NCI-H524 treated with DMSO at 0.1 percent for 48 hours (cell line): ENCODE measurements around the gene FIS1.
A peak's percentile ranks its signal among the peaks of the same experiment; 100 is the strongest.
"Not testable (repeated sequence)": the region's sequence is repeated elsewhere in the genome, so short reads cannot be mapped to it uniquely, and the experiment has no call there.

Experiments
- DNase-seq: peaks from one replicate; lab custom pipeline; 2025; lab: John Stamatoyannopoulos, UW

FIS1 gene

GRCh38 chr7:101255796-101256195 is 10.9 kb upstream of the FIS1 start:
- DNase-seq = no peak

GRCh38 chr7:101253199-101253598 is 8.3 kb upstream of the FIS1 start:
- not testable (repeated sequence) for DNase-seq

- DNase-seq = peak; percentile 85
Observed at GRCh38 chr7:101251871-101252659, 7.2 kb upstream of the FIS1 start.

DNA sequence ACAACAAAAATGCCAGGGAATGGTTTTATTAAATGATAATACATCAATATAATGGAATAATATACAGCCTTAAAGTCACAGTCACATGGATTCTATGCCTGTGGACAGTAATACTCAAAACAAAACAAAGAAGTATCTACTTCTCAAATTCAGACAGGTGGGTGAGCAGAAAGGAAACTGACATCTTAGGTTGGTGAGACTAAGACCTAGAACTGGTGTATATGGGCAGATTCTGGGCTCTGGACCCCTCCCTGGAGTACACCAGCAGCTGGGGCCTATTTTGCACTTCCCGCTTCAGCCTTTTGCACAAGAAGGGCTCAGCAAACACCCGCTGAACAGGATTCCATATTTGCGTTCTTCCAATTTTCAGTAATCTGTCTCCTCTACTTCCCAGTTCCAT is 5.4 kb upstream of the FIS1 start:
- DNase-seq = no peak

DNA sequence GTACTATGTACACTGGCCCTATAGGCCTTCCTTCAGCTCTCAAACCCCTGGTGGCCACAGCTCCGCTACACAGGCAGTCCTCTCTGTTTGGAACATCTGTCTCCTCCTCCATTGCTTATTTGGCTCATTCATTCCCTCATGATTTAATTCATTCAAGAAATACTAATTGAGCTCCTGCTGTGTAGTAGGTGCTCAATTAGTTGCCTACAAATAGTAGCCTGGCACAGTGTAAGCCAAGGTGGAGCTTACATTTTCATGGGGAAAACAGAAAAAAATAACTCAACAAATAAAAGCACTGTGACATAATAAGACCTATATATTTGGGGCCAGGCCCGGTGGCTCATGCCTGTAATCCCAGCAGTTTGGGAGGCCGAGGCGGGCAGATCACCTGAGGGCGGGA is 3.4 kb upstream of the FIS1 start:
- no peak for DNase-seq

DNA sequence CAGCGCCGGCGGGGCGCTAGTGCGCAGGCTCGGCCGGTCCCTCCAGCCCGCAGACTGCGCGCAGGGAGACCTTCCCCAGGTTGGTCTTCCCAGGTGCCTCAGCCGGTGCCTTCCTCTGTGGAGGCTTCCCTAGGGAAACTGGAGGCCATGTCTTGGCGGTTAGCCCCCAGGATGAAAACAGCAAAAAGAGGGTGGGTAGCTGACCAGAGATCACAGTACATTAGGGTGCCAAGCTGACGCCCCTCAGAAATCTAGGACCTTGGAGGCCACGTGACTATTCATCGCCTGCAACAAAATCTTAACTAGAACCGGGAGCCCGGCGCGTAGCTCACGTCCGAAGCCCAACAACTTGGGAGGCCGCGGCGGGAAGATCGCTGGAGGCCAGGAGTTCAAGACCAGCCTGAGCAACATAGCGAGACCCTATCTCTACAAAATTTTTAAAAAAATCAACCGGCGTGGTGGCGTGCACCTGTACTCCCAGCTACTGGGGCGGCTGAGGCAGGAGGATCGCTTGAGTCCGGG is 327 bp upstream of the FIS1 start:
- no peak for DNase-seq

GRCh38 chr7:101243646-101244374 is 1.1 kb downstream of the FIS1 start:
- no peak for DNase-seq

DNA sequence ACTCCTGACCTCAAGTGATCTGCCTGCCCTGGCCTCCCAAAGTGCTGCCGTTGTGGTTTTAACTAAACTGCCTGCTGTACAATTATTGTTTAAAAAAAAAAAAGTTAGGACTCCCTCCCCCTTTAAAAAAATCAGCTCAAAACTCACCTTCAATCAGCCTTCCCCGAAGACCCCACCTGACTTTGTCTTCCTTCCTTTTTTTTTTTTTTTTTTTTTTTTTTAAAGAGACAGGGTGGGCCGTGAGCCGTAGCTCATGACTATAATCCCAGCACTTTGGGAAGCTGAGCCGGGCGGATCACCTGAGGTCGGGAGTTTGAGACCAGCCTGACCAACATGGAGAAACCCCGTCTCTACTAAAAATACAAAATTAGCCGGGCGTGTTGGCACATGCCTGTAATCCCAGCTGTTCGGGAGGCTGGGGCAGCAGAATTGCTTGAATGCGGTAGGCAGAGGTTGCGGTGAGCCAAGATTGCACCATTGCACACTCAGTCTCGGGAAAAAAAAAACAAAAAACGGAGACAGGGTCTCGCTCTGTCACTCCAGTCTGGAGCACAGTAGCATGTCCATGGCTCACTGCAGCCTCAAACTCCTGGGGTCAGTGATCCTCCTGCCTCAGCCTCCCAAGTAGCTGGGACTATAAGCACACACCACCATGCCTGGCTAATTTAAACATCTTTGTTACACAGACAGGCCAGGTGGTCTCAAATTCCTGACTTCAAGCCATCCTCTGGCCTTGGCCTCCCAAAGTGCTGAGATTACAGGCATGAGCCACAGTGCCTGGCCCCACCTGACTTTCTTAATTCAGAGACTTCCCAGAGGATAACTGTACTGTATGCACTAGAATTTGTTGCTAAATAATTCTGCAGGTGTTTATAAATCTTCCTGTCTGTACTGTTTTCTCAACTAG is 3.2 kb downstream of the FIS1 start:
- DNase-seq = no peak

DNA sequence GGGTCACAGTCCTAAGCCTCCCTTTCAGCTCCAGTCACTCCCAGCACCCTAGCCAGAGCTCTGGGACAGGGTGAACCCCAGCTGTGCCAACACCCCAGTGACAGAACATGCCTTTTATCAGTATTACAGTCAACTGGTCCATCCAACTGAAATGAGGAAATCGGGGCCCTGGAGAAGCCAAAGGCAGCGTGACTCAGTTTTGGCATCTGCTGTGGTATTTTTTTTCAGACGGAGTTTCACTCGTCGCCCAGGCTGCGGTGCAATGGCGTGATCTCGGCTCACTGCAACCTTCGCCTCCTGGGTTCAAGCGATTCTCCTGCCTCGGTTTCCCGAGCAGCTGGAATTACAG is 3.9 kb downstream of the FIS1 start:
- no peak for DNase-seq

GRCh38 chr7:101240226-101241014 is 4.5 kb downstream of the FIS1 start:
- no peak for DNase-seq

DNA sequence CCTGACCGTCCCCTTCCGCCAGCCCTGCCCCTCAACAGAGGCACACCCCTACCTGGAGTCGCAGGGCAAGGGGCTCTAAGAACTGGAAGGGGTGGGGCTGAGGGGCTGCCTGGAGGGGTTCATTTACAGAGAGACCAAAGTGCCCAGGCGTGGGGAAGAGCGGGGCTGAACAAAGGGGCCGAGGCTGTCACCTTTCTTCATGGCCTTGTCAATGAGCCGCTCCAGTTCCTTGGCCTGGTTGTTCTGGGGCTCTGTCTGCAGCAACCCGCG is 5.0 kb downstream of the FIS1 start:
- DNase-seq = no peak

GRCh38 chr7:101239191-101239950 is 5.5 kb downstream of the FIS1 start:
- DNase-seq = no peak

- no peak for DNase-seq
Observed at GRCh38 chr7:101238226-101239182, 6.4 kb downstream of the FIS1 start.

GRCh38 chr7:101237206-101238067 is 7.4 kb downstream of the FIS1 start, which contains the start of gene CLDN15:
TSS of gene CLDN15 (minus strand) at chr7:101237802. CDS start at chr7:101237581, 221 bp downstream.
- DNase-seq = no peak

- no peak for DNase-seq
Observed at GRCh38 chr7:101236292-101236835, 8.5 kb downstream of the FIS1 start.

DNA sequence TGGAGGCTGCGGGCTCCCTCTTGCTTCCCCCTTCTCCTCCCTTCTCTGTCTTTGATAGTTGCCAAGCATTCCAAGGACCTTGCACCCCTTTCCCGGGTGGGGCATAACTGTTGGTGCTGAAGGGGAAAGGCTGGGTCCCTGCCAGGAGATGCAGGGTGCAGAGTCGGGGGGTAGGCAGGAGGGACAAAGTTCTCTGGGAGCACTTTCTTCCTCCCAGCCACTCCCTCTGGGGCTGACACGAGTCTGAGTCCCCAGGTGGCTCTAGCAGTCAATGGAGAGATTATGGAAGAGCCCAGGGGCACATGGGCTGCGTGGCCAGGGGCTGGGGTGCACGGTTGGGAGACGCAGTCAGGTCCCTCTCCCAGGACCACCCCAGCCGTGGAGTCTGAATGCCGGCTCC is 9.4 kb downstream of the FIS1 start:
- DNase-seq = no peak

DNA sequence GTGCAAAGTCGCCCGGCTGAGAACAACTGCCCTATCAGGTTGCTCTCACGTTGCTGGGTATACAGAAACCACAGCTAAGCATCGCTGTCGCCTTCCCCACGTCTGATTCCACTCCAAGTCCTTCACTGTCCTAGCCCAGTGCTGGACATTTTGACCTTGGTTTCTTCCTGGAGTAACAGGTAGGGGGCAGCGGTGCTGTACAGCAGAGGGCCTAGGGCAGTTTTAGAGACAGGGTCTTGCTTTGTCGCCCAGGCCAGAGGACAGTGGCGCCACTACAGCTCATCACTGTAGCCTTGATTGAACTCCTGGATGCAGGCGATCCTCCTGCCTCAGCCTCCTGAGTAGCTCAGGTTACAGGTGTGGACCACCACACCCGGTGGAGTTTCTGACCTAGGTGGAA is 9.8 kb downstream of the FIS1 start:
- no peak for DNase-seq

- no peak for DNase-seq
Observed at GRCh38 chr7:101234636-101235035, 10.2 kb downstream of the FIS1 start.
